Measurements from ENCODE around the gene TSTD2.

The TSTD2 gene

GRCh38 chr9:97560154-97560553, 73.0 kb downstream of the TSTD2 start:
- no peak for DNase-seq

GRCh38 chr9:97559111-97559514, 74.1 kb downstream of the TSTD2 start:
- no peak for DNase-seq

- no peak for DNase-seq
Measured at GRCh38 chr9:97558701-97559101, 74.5 kb downstream of the TSTD2 start.

- no peak for DNase-seq
Measured at GRCh38 chr9:97557606-97558095, 75.5 kb downstream of the TSTD2 start.

GRCh38 chr9:97556721-97557605, 76.2 kb downstream of the TSTD2 start:
- no peak for DNase-seq

- no peak for DNase-seq
Measured at GRCh38 chr9:97556036-97556720, 77.0 kb downstream of the TSTD2 start.

GRCh38 chr9:97555164-97555563, 78.0 kb downstream of the TSTD2 start:
- no peak for DNase-seq

- no peak for DNase-seq
Measured at GRCh38 chr9:97554566-97555075, 78.5 kb downstream of the TSTD2 start.

- no peak for DNase-seq
Measured at GRCh38 chr9:97553841-97554240, 79.3 kb downstream of the TSTD2 start.

GRCh38 chr9:97553141-97553540, 80.0 kb downstream of the TSTD2 start:
- no peak for DNase-seq

- no peak for DNase-seq
Measured at GRCh38 chr9:97551308-97551707, 81.9 kb downstream of the TSTD2 start.

GRCh38 chr9:97550386-97550785, 82.8 kb downstream of the TSTD2 start:
- DNase-seq: no peak
